ENCODE measurements around the gene FKBP2. TPM values are rescaled to one million over a fixed set of nuclear protein-coding genes. Genes with fewer than 3 reads are reported as not detected.

Gene FKBP2
- 35.2 and 94.5 TPM in 2 replicates for total RNA-seq

GRCh38 chr11:64240435-64241240, at the start of gene FKBP2:
Gene FKBP2 (plus strand): TSS chr11:64241095. CDS start chr11:64242388, 1,293 bp downstream.

GRCh38 chr11:64206457-64207255, 34.2 kb upstream of the FKBP2 start, which contains the start of gene FERMT3:
Gene FERMT3 (plus strand): TSS chr11:64206721. CDS start chr11:64207365, 644 bp downstream.

GRCh38 chr11:64225608-64226506, 15.0 kb upstream of the FKBP2 start, which contains the start of the genes NUDT22 and TRPT1:
Gene NUDT22 (plus strand): TSS chr11:64226274. CDS start chr11:64226653, 379 bp downstream.
Gene TRPT1 (minus strand): TSS chr11:64226186. CDS start chr11:64225860, 326 bp downstream.

GRCh38 chr11:64230171-64230984, 10.5 kb upstream of the FKBP2 start, which contains the start of gene DNAJC4:
Gene DNAJC4 (plus strand): TSS chr11:64230548. CDS start chr11:64230855, 307 bp downstream.

GRCh38 chr11:64233913-64234586, 6.8 kb upstream of the FKBP2 start, which contains the start of gene VEGFB:
Gene VEGFB (plus strand): TSS chr11:64234584. CDS start chr11:64234834, 250 bp downstream.

GRCh38 chr11:64246871-64247728, 6.2 kb downstream of the FKBP2 start, which contains the start of gene PPP1R14B:
Gene PPP1R14B (minus strand): TSS chr11:64246943. CDS start chr11:64246673, 270 bp downstream.

GRCh38 chr11:64251016-64251752, 10.3 kb downstream of the FKBP2 start, which contains the start of gene PLCB3:
Gene PLCB3 (plus strand): TSS chr11:64251530. CDS start chr11:64251650, 120 bp downstream.

GRCh38 chr11:64284048-64284961, 43.4 kb downstream of the FKBP2 start, which contains the start of gene BAD:
Gene BAD (minus strand): TSS chr11:64284665. CDS start chr11:64284368, 297 bp downstream.

GRCh38 chr11:64284962-64285884, 44.3 kb downstream of the FKBP2 start, which contains the start of gene GPR137:
Gene GPR137 (plus strand): TSS chr11:64285848. CDS start chr11:64286525, 677 bp downstream.

GRCh38 chr11:64291262-64291751, 50.4 kb downstream of the FKBP2 start, which contains the start of gene KCNK4:
Gene KCNK4 (plus strand): TSS chr11:64291302. CDS start chr11:64293019, 1,717 bp downstream.

Other genes starting within 250 kb of the FKBP2 start
- gene FLRT1, start 205.2 kb upstream of the FKBP2 start, total RNA-seq, result 0.44 TPM in 1 of 2 replicates, not detected in the other
- gene MACROD1, start 75.0 kb upstream of the FKBP2 start, total RNA-seq, result 4.3 and 15.8 TPM in 2 replicates
- 244 and 265 TPM in 2 replicates for gene STIP1, start 54.9 kb upstream of the FKBP2 start, total RNA-seq
- gene FERMT3, start 34.4 kb upstream of the FKBP2 start, total RNA-seq, result 3.9 and 10.2 TPM in 2 replicates
- gene TRPT1, start 14.9 kb upstream of the FKBP2 start, total RNA-seq, result 47.5 and 50.7 TPM in 2 replicates
- 71.6 and 79.7 TPM in 2 replicates for gene NUDT22, start 14.8 kb upstream of the FKBP2 start, total RNA-seq
- 7.6 and 7.7 TPM in 2 replicates for gene DNAJC4, start 10.5 kb upstream of the FKBP2 start, total RNA-seq
- gene VEGFB, start 6.5 kb upstream of the FKBP2 start, total RNA-seq, result 29.3 and 57.1 TPM in 2 replicates
- 141 and 291 TPM in 2 replicates for gene PPP1R14B, start 5.8 kb downstream of the FKBP2 start, total RNA-seq
- 27.6 and 105 TPM in 2 replicates for gene PLCB3, start 10.4 kb downstream of the FKBP2 start, total RNA-seq
- 63.9 and 69.3 TPM in 2 replicates for gene BAD, start 43.6 kb downstream of the FKBP2 start, total RNA-seq
- 14.7 and 18.0 TPM in 2 replicates for gene GPR137, start 44.8 kb downstream of the FKBP2 start, total RNA-seq
- gene KCNK4, start 50.2 kb downstream of the FKBP2 start, total RNA-seq, result under 0.01 TPM in 1 of 2 replicates, not detected in the other
- gene CATSPERZ, start 59.3 kb downstream of the FKBP2 start, total RNA-seq, result 0.44 TPM in 1 of 2 replicates, not detected in the other
- gene ESRRA, start 64.4 kb downstream of the FKBP2 start, total RNA-seq, result 23.2 and 36.2 TPM in 2 replicates
- 167 and 197 TPM in 2 replicates for gene TRMT112, start 76.5 kb downstream of the FKBP2 start, total RNA-seq
- 124 and 331 TPM in 2 replicates for gene PRDX5, start 77.0 kb downstream of the FKBP2 start, total RNA-seq
- gene CCDC88B, start 99.1 kb downstream of the FKBP2 start, total RNA-seq, result 0.66 and 1.4 TPM in 2 replicates
- 38.3 and 101 TPM in 2 replicates for gene RPS6KA4, start 118.1 kb downstream of the FKBP2 start, total RNA-seq

Data from placental pericyte (primary cell).